Stimulated activated CD8-positive, alpha-beta memory T cell treated with anti-CD3 and anti-CD28 coated beads, Interleukin-12 subunit alpha, Interleukin-12 subunit beta, amount 100 ng/mL, for 4 hours (primary cell): ENCODE results near the gene MMAB.

Experiments used
- DNase-seq: peaks from one replicate; pipeline ENCODE4 v3.0.0-alpha.2; 2020; ENCODE audit warnings: low read depth

The MMAB gene

DNA sequence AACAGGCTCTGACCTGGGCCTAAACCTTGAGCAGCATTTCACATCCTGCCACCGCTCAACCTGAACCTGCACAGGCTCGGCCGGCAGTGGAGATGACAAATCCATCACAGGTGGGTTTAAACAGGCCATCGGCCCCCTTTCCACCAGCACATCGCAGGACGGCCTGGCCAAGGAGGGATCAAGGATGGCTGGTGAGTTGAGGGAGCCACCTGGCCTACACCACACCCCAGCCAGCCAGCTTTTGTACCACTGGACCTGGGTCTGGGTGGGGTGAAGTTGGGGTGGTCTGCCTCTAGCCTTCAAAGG lies 14.2 kb downstream of the MMAB start:
- no peak for DNase-seq

DNA sequence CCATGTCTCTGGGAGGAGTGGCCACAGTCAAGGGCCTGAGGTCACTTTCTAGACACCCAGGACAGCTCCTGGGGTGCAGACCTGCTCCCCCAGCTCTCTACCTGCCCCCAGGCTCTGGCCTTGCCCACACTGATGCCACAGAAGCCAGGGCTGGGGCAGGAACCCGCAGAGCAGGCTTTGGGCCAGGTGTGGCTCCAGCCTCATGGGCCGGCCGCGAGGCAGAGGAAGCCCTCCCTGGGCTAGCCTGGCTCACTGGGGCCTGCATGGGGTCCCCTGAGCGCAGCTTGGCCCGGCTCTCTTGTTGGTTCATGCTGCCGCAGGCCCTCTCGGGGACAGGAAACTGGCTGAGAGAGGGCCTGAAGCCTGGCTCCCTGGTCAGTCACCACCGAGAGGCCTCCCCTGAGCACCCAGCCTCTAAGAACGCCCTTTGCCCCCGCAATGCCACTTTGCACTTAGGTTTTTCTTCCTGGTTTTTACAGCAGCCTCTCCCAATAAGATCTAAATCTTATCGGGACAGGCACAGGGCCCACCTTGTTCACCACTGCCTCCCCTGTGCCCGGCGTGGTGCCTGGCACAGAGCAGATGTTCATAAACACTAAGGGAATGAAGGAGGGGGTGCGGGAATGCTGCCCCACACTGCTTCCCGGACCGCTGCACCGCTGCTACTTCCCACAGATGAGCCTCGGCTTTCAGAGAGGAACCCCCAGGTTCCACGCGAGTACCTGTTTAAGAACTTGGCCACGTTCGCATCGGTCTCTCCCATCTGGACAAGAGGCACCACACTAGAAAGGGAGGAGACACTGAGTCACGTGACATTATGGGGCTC lies 14.7 kb downstream of the MMAB start:
- no peak for DNase-seq

DNA sequence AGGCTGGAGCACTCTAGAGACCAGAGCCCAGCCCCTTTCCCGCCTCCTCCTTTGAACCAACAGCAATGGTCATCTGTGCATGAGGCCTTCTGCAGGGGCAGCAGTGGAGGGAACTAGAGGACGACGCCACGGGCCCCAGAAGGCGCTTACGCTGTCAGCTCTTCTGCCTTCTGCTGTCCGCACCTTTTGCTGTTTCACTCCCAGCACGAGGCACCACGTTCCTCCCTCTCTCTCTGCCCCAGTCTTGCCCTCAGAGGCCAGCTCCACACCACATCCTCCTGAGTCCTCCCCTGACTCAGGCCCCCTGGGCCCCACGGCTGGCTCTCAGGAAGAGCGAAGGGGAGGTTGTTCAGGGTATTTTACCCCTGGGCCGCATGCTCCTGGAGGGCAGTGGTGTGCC lies 15.5 kb downstream of the MMAB start:
- no peak for DNase-seq

GRCh38 chr12:109557200-109557599 lies 16.1 kb downstream of the MMAB start:
- no peak for DNase-seq

- DNase-seq, result no peak
Observed at GRCh38 chr12:109555431-109556315, 17.6 kb downstream of the MMAB start.

DNA sequence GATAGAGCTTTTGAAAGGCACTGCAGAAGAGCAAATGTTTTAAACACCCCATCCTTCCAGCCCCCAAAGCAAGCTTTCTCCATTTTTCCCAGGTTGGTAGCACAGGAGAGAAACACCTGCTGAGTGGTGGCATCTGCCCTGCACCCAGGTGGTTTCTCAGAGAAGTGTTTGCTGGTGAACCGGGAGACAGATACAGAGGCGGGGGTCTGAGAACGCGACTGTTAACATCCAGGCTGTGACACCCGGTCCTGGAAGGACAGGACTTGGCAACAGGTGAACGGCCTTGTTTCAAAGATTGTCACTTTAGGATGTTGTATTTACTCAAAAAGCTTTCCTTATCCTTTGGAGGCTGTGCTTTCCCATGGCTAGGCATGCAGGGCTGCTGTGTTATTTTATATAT lies 18.5 kb downstream of the MMAB start:
- DNase-seq, result no peak

GRCh38 chr12:109553906-109554500 lies 19.3 kb downstream of the MMAB start:
- no peak for DNase-seq

- no peak for DNase-seq
Observed at GRCh38 chr12:109553483-109553882, 19.8 kb downstream of the MMAB start.

DNA sequence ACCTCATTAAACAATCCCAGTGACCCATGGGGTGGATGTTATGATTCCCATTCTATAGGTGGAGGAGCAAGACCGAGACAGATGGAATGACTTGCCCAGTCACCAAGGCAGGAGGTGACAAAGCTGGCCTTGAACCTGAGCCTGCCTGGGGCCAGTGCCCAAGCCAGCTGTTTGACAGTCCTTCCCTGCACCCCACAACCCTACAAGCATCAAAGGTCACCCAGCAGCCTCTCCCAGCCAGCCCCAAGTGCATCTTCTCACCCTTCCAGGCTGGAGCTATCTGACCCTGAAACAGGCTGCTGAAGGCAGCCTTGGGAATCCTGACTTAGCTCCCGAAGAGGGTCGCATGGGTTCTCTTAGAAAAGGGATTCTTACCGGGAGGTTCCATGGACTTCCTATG lies 20.3 kb downstream of the MMAB start:
- no peak for DNase-seq

DNA sequence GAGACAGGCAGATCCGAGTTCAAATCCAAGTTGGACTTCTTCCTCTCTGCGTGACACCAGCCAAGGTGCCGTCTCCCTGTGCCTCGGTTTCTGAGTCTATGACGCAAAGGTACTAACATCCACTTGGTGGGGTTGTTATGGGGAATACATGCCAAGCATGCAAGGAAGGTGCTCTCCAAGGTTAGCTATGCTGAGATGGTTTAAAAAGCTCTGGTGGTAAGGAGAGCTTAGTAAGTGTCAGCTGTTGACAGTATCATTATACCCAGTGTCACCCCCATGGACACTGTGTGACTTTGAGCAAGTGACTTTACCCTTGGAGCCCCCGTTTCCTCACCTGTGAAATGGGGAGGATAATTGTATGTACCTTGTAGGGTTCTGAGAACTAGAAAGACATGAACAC lies 22.2 kb downstream of the MMAB start:
- no peak for DNase-seq

- DNase-seq, result no peak
Observed at GRCh38 chr12:109550281-109550680, 23.0 kb downstream of the MMAB start.

DNA sequence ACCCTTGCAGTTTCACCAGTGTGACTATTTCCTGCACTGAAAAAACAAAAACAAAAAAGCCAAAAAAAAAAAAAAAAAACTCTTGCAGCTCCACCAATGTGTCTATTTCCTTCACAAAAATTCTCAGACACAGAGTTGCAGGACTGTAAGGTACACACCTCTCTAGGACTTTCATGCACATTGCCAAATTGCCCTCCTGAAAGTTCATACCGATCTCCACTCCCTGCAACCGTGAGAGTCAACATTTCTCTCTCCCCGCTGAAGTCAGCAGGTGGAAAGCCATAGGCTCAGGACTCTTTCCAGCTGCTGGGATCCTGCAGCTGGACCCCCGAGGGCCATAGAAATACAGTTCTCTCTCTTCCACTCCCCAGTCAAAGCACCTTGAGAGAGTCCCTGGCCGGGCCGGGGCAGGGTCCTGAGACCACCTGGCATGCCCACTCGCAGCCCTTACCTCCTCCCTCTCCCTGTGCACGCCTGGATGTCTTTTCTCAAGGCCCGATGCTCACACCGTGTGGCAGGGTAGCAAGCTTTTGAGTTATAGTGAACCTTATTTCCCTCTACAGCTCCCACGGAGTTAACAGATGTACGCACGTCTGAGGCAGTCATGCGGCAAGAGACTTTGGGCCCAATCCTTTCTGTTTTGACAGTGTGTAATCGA lies 23.6 kb downstream of the MMAB start:
- no peak for DNase-seq

DNA sequence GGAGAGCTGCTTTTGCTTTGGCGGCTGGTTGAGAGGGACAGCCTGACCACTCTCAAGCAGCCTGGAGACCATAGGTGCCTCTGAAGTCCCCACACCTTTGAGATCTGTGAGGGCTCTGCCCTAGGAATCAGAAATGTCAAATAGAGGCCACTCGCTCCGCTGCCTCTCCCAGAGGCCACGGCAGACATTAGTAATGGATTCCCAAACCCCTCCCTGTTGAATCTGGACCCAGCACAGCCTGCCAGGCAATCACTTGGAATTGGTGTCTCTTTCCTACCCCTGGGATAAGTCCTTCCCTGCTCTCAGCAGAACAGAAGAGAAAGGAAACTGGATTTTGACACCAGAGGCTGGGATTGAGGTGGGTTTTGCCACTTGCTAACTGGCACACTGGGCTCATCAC lies 25.0 kb downstream of the MMAB start:
- DNase-seq, result no peak

- no peak for DNase-seq
Observed at GRCh38 chr12:109547286-109547685, 26.0 kb downstream of the MMAB start.

GRCh38 chr12:109545826-109546225 lies 27.5 kb downstream of the MMAB start:
- no peak for DNase-seq

DNA sequence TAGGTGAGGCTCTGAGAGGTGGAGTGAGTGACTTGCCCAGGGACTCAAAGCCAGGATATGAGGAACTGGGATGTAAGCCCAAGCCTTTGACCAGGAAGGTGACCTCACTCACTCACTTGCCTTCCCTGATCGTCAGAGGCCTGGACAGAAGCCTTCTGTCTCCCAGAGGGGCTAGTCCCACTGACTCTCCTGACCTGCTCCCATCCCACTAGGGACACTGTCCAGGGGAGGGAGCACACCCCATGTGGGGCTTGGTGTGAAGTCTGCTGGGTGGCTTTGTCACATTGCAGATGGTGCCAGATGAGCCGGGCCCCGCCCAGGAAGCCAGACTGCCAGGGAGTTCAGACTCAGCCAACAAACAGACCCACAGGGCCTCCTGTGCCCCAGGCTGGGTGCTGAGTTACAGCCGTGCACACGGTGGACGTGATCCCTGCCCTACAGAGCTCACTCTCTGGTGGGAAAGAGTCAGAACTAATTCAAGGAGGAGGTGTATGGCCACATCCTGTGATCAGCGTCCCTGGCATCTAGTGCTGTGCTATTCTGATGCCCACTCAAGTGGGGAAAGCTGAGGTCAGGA lies 28.3 kb downstream of the MMAB start:
- no peak for DNase-seq

DNA sequence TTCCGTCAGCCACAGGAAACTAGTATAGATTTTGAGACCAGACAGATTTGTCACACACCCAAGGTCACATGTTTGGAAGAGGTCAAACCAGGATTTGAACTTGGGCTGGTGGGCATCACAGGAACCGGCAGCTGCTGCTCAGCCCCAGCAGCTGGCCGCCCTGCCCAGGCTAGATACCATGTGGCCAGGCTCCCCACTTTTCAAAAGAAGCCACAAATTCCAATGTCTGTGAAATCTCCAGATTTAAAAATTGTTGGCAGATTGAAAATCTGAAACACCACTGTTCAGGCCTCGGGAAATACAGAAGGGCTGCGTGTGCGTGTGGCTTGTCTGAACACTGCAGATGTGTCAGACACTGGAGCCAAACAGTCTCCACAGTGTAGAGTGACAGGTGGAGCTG lies 30.4 kb downstream of the MMAB start:
- DNase-seq, result no peak

DNA sequence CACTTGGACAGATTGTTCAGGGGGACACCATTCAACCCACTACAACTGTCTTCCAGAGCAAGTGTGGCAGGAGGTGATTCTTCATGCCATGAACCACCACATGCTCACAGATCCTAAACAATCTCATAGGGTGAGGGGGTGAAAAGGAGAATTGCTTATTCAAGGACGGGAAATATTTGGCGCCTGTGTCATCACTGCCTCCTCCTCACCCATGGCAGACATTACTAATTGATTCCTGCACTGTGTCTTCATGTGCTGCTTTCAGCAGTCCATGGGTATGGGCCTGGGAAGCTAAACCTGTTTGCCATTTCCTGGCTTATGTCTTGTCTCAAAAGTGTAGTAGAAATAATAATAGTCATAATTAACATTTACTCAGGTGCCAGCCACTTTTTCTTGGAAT lies 31.3 kb downstream of the MMAB start:
- DNase-seq, result no peak

DNA sequence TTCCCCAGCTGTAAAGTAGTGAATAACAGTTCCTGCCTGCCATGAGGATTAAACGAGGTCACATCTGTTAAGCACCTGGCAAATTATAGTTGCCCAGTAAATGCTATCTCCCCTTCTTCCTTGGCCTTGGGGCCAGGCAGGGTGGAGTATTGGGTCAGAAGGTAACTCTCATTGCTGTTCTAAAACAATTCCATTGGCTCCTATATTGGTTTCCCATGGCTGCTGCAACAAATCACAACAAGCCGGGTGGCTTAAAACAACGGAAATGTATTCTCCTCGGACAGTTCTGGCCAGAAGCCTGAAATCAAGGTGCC lies 31.9 kb downstream of the MMAB start:
- no peak for DNase-seq

- no peak for DNase-seq
Observed at GRCh38 chr12:109540526-109541412, 32.5 kb downstream of the MMAB start.

DNA sequence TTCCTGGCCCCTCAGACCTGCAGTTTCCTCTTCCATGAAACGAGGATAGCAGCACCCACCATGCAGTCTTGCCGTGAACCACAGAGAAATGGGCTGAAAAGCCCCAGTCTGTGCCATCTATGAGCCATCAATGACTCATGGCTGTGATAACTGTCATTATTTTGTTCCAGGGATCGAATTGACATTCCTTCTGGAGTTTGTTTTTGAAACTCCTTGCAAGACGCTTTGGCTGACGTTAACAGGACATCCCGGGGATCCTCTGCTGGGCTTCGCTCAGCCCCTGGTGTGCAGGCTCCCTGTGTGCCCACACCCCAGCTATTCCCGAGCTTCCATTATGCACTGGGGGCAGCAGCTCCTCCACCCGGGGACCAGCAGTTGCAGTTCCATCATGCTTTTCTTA lies 33.8 kb downstream of the MMAB start:
- DNase-seq, result no peak
